Measurements from ENCODE around the gene FAM3A. TPM values are rescaled to one million over a fixed set of nuclear protein-coding genes. Genes with fewer than 3 reads are reported as not detected.

FAM3A gene
- total and polyA plus RNA-seq, 2 of the 8 experiments (the other 6 are each of a cell fraction or from before 2014, with no cell fraction given), result 16.2 to 18.6 TPM

DNA sequence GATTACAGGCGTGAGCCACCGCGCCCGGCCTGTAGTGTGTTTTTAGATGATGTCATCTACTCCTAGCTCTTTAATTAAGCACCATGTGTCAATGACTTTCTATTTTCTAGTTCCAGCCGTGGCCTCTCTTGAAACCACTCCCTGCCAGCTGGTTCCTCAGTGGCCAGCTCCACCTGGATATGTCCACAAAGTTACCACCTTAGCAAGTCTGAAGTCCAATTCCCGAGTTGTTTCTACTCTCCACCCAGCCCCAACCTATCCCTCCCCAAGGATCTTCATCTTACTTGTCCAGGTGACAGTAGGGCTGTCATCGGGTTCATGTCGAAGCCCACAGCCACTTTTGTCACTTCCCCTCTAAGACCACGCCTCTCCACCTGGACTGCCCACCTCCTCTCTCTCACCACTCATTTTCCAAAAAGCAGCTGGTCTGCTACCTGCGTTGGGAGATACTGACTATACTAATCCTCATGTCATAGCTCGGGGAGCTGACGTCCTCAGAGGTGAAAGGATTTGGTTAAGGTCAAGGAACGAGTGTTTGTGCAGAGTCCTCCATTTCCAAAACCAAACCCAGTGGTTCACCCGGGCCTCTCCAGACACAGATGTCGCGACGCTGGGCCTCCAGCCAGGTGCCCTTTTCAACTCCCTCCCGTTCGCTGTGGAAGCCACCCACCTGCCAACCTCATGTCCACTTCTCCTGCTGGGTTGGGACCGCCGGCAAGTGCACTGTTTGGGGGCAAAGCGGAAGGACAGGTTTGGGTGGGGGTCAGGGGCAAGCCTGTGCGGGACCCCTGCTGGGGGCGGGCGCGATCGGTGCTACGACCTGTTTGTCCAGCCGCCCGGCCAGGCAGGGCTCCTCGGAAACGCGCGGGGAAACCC lies 704 bp downstream of the FAM3A start (continued):
- TF ChIP-seq TBP (IDR thresholded peaks at IDR 0.05; ENCODE audit: low read depth, low read length) (no peak), PHF8 (conservative IDR thresholded peaks at IDR 0.05; ENCODE audit: low read depth, low read length) (no peak), RFX5 (IDR thresholded peaks at IDR 0.05; ENCODE audit: borderline replicate concordance, low read depth, low read length) (no peak), EGR1 (IDR thresholded peaks at IDR 0.05; ENCODE audit: borderline replicate concordance, low read depth, low read length) (no peak), SAP30 (IDR thresholded peaks at IDR 0.05; ENCODE audit: insufficient read depth, insufficient replicate concordance, low read length) (no peak), NANOG (IDR thresholded peaks at IDR 0.05; ENCODE audit: insufficient read depth, low read depth, low read length, poor library complexity, severe bottlenecking) (no peak), CHD1 (IDR thresholded peaks at IDR 0.05; ENCODE audit: low read depth, low read length) (no peak)
- TF ChIP-seq, protein P1, sequence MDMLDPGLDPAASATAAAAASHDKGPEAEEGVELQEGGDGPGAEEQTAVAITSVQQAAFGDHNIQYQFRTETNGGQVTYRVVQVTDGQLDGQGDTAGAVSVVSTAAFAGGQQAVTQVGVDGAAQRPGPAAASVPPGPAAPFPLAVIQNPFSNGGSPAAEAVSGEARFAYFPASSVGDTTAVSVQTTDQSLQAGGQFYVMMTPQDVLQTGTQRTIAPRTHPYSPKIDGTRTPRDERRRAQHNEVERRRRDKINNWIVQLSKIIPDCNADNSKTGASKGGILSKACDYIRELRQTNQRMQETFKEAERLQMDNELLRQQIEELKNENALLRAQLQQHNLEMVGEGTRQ (IDR thresholded peaks at IDR 0.05; ENCODE audit: low read length), result no peak

All from H1 (cell line).